ENCODE measurements around the gene TBC1D32.
"Not testable (repeated sequence)": the region's sequence is repeated elsewhere in the genome, so short reads cannot be mapped to it uniquely, and the experiment has no call there.

Gene TBC1D32

DNA sequence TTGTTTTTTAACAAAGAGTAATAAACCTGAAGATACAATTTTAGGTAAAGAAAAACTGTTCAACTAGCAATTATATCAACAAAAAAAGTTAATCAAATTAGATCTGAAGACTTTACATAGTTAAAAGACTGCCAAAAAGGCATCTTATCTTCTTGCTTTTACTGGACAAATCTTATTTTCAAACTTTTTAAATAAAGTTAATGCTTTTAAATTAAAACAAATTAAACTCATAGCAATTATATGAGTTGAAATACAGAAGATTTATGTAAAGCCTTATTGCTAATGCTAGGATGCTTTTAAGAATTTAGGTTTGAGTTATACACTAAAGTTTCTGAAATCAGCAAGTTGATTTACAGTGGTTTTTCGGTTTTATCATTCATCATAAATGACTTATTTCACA is 227.3 kb downstream of the TBC1D32 start:
- no peak overlapping the region for H3K4me3 ChIP-seq (ENCODE audit: low read depth in 1 of 2, low read length in 1 of 2)
- no peaks in the 10 kb centered on the region for H3K9me3 ChIP-seq
- TF ChIP-seq, protein P1, sequence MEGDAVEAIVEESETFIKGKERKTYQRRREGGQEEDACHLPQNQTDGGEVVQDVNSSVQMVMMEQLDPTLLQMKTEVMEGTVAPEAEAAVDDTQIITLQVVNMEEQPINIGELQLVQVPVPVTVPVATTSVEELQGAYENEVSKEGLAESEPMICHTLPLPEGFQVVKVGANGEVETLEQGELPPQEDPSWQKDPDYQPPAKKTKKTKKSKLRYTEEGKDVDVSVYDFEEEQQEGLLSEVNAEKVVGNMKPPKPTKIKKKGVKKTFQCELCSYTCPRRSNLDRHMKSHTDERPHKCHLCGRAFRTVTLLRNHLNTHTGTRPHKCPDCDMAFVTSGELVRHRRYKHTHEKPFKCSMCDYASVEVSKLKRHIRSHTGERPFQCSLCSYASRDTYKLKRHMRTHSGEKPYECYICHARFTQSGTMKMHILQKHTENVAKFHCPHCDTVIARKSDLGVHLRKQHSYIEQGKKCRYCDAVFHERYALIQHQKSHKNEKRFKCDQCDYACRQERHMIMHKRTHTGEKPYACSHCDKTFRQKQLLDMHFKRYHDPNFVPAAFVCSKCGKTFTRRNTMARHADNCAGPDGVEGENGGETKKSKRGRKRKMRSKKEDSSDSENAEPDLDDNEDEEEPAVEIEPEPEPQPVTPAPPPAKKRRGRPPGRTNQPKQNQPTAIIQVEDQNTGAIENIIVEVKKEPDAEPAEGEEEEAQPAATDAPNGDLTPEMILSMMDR (IDR thresholded peaks at IDR 0.05), result no peak
- no peaks in the 10 kb centered on the region for H3K36me3 ChIP-seq
- no peaks in the 10 kb centered on the region for H3K27me3 ChIP-seq
- no peak overlapping the region for H3K27ac ChIP-seq
- H3K4me1 ChIP-seq (ENCODE audit: control insufficient read depth in 1 of 2, insufficient read depth in 1 of 2, low read depth in 1 of 2, low read length in 1 of 2), result no peaks in the 10 kb centered on the region

DNA sequence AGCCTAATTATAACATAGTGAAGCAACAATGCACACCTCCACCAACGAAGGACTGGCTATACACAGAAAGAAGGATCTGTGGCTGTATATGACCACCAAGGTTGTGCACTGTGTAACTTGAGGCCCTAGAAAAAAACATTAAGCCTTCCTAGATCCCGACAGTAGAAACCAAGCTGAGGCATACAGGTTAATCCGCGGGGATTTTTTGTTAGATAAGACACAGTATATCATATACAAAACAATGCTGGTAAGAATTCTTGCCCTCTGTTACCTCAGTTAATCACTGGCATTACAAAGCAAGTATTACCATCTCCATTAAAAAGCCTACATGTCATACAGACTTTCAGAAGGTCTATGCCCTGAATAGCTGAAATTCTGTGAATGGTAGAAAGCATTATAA is 228.8 kb downstream of the TBC1D32 start:
- Histone ChIP-seq H3K27me3 (no peaks in the 10 kb centered on the region), H3K4me1 (ENCODE audit: control insufficient read depth in 1 of 2, insufficient read depth in 1 of 2, low read depth in 1 of 2, low read length in 1 of 2) (no peaks in the 10 kb centered on the region), H3K27ac (no peak overlapping the region), H3K9me3 (no peaks in the 10 kb centered on the region), H3K36me3 (no peaks in the 10 kb centered on the region), H3K4me3 (ENCODE audit: low read depth in 1 of 2, low read length in 1 of 2) (no peak overlapping the region)
- TF ChIP-seq, protein P1 (IDR thresholded peaks at IDR 0.05), result no peak

DNA sequence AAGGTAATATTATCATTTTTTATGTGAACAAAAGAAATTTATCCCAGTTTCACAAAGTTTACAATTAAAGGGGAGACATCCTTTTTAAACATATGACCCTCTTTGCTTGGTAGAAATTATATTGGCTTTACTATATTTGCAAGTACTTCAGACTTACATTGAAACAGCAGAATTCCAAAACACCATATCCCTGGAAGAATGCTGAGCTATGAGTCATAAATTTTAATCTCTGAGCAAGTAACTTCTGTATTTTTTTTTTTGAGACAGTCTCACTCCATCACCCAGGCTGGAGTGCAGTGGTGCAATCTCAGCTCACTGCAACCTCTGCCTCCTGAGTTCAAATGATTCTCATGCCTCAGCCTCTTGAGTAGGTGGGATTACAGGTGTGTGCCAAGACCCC is 240.4 kb downstream of the TBC1D32 start:
- Histone ChIP-seq H3K4me3 (ENCODE audit: low read depth in 1 of 2, low read length in 1 of 2) (no peak overlapping the region), H3K27me3 (no peaks in the 10 kb centered on the region), H3K36me3 (no peaks in the 10 kb centered on the region), H3K4me1 (ENCODE audit: control insufficient read depth in 1 of 2, insufficient read depth in 1 of 2, low read depth in 1 of 2, low read length in 1 of 2) (no peaks in the 10 kb centered on the region), H3K27ac (no peak overlapping the region), H3K9me3 (no peaks in the 10 kb centered on the region)
- TF ChIP-seq, protein P1 (IDR thresholded peaks at IDR 0.05), result no peak

DNA sequence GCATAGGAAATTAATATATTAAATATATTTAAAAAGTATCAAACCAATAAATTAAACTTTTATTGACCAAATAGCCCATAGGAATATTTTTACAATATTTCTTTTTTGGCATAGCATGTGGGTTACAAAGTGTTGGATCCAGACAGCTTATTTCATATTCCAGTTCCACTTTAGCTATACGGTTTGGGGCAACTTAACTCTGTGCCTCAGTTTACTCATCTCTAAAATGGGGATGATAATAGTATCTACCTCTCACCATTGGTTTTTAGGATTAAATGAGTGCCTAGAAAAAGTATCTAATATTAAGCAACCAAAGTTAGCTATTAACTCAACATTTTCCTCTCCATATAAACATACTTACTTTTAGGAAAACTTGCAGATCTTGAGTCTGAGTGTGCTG is 243.8 kb downstream of the TBC1D32 start:
- H3K27me3 ChIP-seq, result no peaks in the 10 kb centered on the region
- H3K9me3 ChIP-seq, result no peaks in the 10 kb centered on the region
- no peak overlapping the region for H3K27ac ChIP-seq
- no peak overlapping the region for H3K4me3 ChIP-seq (ENCODE audit: low read depth in 1 of 2, low read length in 1 of 2)
- H3K4me1 ChIP-seq (ENCODE audit: control insufficient read depth in 1 of 2, insufficient read depth in 1 of 2, low read depth in 1 of 2, low read length in 1 of 2), result no peaks in the 10 kb centered on the region
- H3K36me3 ChIP-seq, result no peaks in the 10 kb centered on the region
- TF ChIP-seq, protein P1 (IDR thresholded peaks at IDR 0.05), result no peak

DNA sequence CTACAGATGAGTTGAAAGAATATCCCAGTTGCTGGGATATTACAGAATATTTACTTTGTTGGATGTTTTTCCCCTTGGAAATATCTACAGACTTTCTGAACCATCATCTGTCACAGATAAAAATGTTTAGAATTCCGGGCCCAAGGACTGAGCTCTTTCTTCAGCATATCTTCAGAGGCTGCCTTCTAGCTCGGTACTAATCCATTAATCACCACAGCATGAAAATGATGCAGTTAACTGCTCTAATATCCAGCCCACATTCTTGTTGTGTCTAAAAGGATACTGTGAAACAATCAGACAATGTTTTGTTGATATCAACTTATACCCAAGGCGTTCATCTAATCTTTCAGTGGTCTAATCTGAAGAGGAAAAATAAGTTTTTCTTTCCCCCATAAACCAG is 247.4 kb downstream of the TBC1D32 start:
- no peak overlapping the region for H3K4me3 ChIP-seq (ENCODE audit: low read depth in 1 of 2, low read length in 1 of 2)
- no peaks in the 10 kb centered on the region for H3K4me1 ChIP-seq (ENCODE audit: control insufficient read depth in 1 of 2, insufficient read depth in 1 of 2, low read depth in 1 of 2, low read length in 1 of 2)
- no peaks in the 10 kb centered on the region for H3K9me3 ChIP-seq
- TF ChIP-seq, protein P1 (IDR thresholded peaks at IDR 0.05), result no peak
- H3K36me3 ChIP-seq, result no peaks in the 10 kb centered on the region
- H3K27me3 ChIP-seq, result no peaks in the 10 kb centered on the region
- no peak overlapping the region for H3K27ac ChIP-seq

DNA sequence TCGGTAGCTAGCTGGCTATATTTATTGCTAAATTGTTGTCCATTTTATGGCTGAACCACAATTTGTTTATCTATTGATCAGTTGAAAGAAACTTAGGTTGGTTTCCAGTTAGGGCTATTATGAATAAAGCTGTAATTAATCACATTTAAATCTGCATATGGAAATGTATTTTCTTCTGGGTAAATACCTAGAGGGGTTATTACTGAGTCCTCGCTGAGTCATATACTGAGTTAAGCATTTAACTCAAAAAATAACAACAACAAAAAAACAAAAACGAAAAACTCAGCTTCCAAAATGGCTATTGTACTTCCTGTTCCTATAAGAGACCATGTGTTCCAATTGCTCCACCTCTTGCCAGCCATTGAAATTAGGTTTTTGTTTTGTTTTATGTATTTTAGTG is 258.2 kb downstream of the TBC1D32 start:
- H3K27me3 ChIP-seq, result no peaks in the 10 kb centered on the region
- H3K4me3 ChIP-seq (ENCODE audit: low read depth in 1 of 2, low read length in 1 of 2), result no peak overlapping the region
- H3K27ac ChIP-seq, result no peak overlapping the region
- H3K4me1 ChIP-seq (ENCODE audit: control insufficient read depth in 1 of 2, insufficient read depth in 1 of 2, low read depth in 1 of 2, low read length in 1 of 2), result no peaks in the 10 kb centered on the region
- H3K9me3 ChIP-seq, result no peaks in the 10 kb centered on the region
- H3K36me3 ChIP-seq, result no peaks in the 10 kb centered on the region
- TF ChIP-seq, protein P1 (IDR thresholded peaks at IDR 0.05), result no peak

DNA sequence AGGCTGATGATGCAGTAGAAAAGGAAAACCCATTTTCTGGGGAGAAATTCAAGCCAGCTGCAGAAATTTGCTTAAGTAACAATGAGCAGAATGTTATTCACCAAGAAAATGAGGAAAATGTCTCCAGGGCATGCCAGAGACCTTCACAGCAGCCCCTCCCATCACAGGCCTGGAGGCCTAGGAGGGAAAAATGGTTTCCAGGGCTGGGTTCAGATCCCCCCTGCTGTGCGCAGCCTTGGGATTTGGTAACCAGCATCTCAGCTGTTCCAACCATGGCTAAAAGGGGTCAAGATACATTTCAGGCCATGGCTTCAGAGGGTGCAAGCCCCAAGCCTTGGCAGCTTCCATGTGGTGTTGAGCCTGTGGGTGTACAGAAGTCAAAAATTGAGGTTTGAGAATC is 265.5 kb downstream of the TBC1D32 start:
- H3K4me3 ChIP-seq (ENCODE audit: low read depth in 1 of 2, low read length in 1 of 2); H3K27me3 ChIP-seq; H3K9me3 ChIP-seq; H3K4me1 ChIP-seq (ENCODE audit: control insufficient read depth in 1 of 2, insufficient read depth in 1 of 2, low read depth in 1 of 2, low read length in 1 of 2); H3K36me3 ChIP-seq; H3K27ac ChIP-seq: not testable (repeated sequence)
